Tibial nerve (tissue), 4 donors: ENCODE measurements around the gene ANKRD31. TPM values are rescaled to one million over a fixed set of nuclear protein-coding genes. Genes with fewer than 3 reads are reported as not detected.

Experiments used
- DNase-seq, 2 donors: peaks; one replicate each; pipeline ENCODE4 v3.0.0-alpha.2; 2019; ENCODE audit warnings: low spot score in 2 of 2
- H3K27ac ChIP-seq, 4 donors: fragments of 200-600 bp; sonication (generic) in 3 of 4; one replicate each; pipeline ENCODE4 v1.5.1; 2017 to 2019; ENCODE audit warnings: mild to moderate bottlenecking in 1 of 4
- H3K27me3 ChIP-seq, 2 donors: fragments of 200-600 bp; sonication (generic) in 1 of 2; one replicate each; pipeline versions ENCODE4 v1.5.1 to v1.6.0; 2017 to 2019
- H3K36me3 ChIP-seq, 3 donors: fragments of 200-600 bp; sonication (generic); one replicate each; pipeline ENCODE4 v1.5.1; 2018 to 2019
- H3K4me1 ChIP-seq, 4 donors: fragments of 200-600 bp; sonication (generic) in 3 of 4; one replicate each; pipeline ENCODE4 v1.5.1; 2017 to 2019
- H3K4me3 ChIP-seq, 4 donors: fragments of 200-600 bp; sonication (generic) in 3 of 4; one replicate each; pipeline ENCODE4 v1.5.1; 2017 to 2019; ENCODE audit warnings: mild to moderate bottlenecking in 1 of 4, moderate library complexity in 1 of 4
- H3K9me3 ChIP-seq, 4 donors: fragments of 200-600 bp; sonication (generic) in 3 of 4; one replicate each; pipeline ENCODE4 v1.5.1; 2017 to 2019
- CTCF ChIP-seq, 5 experiments: fragments of 200-600 bp in 3 of 5; fragments of 450-650 bp in 2 of 5; sonication (generic) in 3 of 5; IDR thresholded peaks; one replicate each; pipeline ENCODE4 v1.5.1; 2016 to 2019; ENCODE audit warnings: antibody characterized with exemption in 5 of 5, mild to moderate bottlenecking in 3 of 5, moderate library complexity in 2 of 5
- EP300 ChIP-seq, 2 donors: sonication (generic); formaldehyde crosslinking; IDR thresholded peaks; one replicate each; pipeline ENCODE4 v1.6.1; 2017; ENCODE audit warnings: antibody characterized with exemption in 2 of 2, mild to moderate bottlenecking in 1 of 2
- POLR2A ChIP-seq, 2 donors: fragments of 450-650 bp; IDR thresholded peaks; one replicate each; pipeline ENCODE4 v1.6.1; 2017; ENCODE audit warnings: antibody characterized with exemption in 2 of 2, mild to moderate bottlenecking in 2 of 2, moderate library complexity in 2 of 2
- WGBS, 2 donors: methylation state at CpG; one replicate each; pipeline ENCODE4 v1.1.5; 2018; 5-methylcytosine and 5-hydroxymethylcytosine counted together
- total RNA-seq, 4 donors: library from RNA; depleted of rRNA; stranded (reverse); fragments of >200 nt; gene quantifications; one replicate each; pipeline ENCODE4 v1.1.0, GENCODE V29; 2016

The ANKRD31 gene
- total RNA-seq, 4 donors from 2014 or later: 0.21 to 1.5 (median 0.35) TPM

DNA sequence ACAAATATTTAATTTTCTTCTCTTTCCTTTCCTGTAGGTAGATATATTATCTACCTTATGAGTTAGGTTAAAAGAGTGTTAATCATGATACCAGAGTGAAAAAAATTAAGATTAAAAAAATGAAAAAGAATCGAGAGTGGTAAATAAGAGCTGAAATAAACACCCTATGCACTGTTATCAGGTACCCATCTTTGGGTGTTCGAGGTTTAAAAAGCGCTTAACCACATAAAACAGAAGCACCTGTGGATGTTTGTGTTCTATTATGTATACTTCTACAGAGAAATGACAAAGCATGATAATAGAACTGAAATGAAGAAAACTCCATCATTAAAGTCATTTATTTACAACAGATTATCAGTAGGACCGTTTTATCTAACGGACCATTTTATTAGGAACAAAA lies 158.7 kb downstream of the ANKRD31 start:
- WGBS, 2 donors: 89 to 91% methylated on average over 5 of the region's 5 CpGs
- Histone ChIP-seq H3K4me1 (no peaks in the 10 kb centered on the region), H3K27ac (no peak overlapping the region), H3K9me3 (no peaks in the 10 kb centered on the region), H3K4me3 (no peak overlapping the region), H3K36me3 (no peaks in the 10 kb centered on the region), H3K27me3 (no peaks in the 10 kb centered on the region)
- DNase-seq: no peak
- TF ChIP-seq EP300 (IDR thresholded peaks at IDR 0.05): no peak

DNA sequence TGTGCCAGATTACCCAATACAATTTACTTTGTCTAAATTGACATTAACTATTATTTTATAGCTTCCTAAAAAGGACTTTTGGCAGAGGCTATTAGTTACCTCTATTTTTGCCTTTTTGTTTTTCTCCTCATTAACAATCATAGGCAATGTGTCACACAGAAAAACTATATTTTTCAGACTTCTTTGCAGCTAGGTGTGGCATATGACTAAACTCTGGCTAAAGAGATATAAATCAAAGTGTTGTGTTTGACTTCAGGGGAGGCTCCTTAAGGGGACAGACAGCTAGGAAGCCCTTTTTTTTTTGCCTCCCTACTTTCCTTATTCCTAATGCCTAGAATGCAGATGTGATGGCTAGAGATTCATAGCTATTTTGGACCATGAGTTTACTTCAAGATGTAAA lies 164.6 kb downstream of the ANKRD31 start:
- Histone ChIP-seq H3K27ac (no peak overlapping the region), H3K4me1 (no peaks in the 10 kb centered on the region), H3K27me3 (no peaks in the 10 kb centered on the region), H3K4me3 (no peak overlapping the region), H3K36me3 (no peaks in the 10 kb centered on the region), H3K9me3 (no peaks in the 10 kb centered on the region)
- TF ChIP-seq POLR2A (IDR thresholded peaks at IDR 0.05): no peak
- TF ChIP-seq CTCF (IDR thresholded peaks at IDR 0.05): no peak
- no peak for TF ChIP-seq EP300 (IDR thresholded peaks at IDR 0.05)
- no peak for DNase-seq

DNA sequence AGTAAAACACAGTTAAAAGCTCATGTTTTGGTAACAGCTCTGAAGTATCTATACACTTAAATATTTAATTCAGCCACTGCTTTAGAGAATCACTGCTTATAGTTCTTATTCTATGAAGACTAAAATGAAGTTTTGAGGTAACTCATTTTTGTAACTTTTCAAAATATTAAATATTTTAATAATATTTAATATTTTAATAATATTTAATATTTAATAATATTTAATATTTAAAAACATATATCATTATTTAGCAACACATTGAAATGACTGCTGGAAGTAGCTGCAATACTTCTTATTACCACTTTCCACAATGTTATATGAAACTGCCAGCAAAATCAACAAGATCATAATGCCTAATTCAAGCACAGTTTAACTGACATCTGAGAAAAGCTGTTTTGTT lies 165.6 kb downstream of the ANKRD31 start:
- no peak overlapping the region for H3K27ac ChIP-seq
- H3K36me3 ChIP-seq: no peaks in the 10 kb centered on the region
- DNase-seq: no peak
- H3K9me3 ChIP-seq: no peaks in the 10 kb centered on the region
- H3K4me1 ChIP-seq: no peaks in the 10 kb centered on the region
- no peak overlapping the region for H3K4me3 ChIP-seq
- TF ChIP-seq EP300 (IDR thresholded peaks at IDR 0.05) (no peak), CTCF (IDR thresholded peaks at IDR 0.05) (no peak), POLR2A (IDR thresholded peaks at IDR 0.05) (no peak)
- H3K27me3 ChIP-seq: no peaks in the 10 kb centered on the region

DNA sequence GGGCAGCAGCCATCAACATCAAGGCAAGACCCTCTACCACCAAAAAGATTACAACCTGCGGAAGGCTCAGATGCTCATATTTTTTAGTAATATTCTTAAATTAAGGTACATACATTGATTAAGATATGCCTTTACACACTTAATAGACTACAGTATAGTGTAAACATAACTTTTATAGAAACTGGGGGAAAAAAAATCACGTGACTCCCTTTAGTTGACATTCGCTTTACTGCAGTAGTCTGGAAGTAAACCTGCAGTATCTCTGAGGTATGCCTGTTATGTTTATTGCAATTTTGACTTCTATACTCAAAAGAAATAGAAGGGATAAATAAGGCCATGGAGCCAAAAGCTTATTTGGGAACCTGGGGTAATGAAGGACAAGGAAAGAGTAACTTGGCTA lies 169.2 kb downstream of the ANKRD31 start:
- no peak overlapping the region for H3K27ac ChIP-seq
- no peak overlapping the region for H3K4me3 ChIP-seq
- TF ChIP-seq POLR2A (IDR thresholded peaks at IDR 0.05) (no peak), CTCF (IDR thresholded peaks at IDR 0.05) (no peak), EP300 (IDR thresholded peaks at IDR 0.05) (no peak)
- WGBS, 2 donors: 93 to 94% methylated on average over 3 of the region's 3 CpGs
- H3K9me3 ChIP-seq: no peaks in the 10 kb centered on the region
- no peaks in the 10 kb centered on the region for H3K27me3 ChIP-seq
- no peak for DNase-seq
- H3K4me1 ChIP-seq: no peaks in the 10 kb centered on the region
- H3K36me3 ChIP-seq: no peaks in the 10 kb centered on the region

DNA sequence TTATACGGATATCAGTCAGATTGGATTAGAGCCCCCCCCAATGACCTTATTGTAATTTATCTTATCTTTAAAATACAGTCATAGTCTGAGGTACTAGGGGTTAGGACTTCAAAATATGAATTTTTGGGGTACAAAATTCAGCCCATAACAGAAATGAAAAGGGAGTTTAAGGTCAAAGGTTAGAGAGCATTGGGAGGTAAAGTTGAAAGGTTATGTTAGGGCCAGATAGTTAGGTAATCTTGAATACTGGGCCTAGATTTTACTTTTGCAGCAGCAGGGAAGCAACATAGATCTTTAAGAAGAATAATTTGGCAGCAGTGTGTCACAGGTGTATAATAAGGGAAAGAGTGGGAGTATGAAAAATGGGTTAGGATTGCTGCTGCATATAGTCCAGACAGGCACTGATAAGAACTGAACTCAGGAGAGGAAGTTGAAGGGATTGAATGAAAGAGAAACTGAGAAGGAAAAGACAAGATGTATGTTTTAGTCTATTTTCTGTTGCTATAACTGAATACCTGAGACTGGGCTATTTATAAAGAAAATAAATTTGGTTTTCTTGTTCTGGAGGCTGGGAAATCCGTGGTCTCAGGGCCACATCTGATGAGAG lies 173.7 kb downstream of the ANKRD31 start:
- Histone ChIP-seq H3K36me3 (no peaks in the 10 kb centered on the region), H3K27ac (no peak overlapping the region), H3K27me3 (no peaks in the 10 kb centered on the region), H3K4me3 (no peak overlapping the region), H3K9me3 (no peaks in the 10 kb centered on the region), H3K4me1 (no peaks in the 10 kb centered on the region)
- no peak for TF ChIP-seq CTCF (IDR thresholded peaks at IDR 0.05)
- no peak for TF ChIP-seq POLR2A (IDR thresholded peaks at IDR 0.05)
- TF ChIP-seq EP300 (IDR thresholded peaks at IDR 0.05): no peak
- 79 to 87% methylated on average over 2 of the region's 2 CpGs for WGBS, 2 donors
- no peak for DNase-seq
